Measurements from ENCODE around the gene SPATA21.
"Not testable (repeated sequence)": the region's sequence is repeated elsewhere in the genome, so short reads cannot be mapped to it uniquely, and the experiment has no call there.

Gene SPATA21

GRCh38 chr1:16385659-16386453 is 51.4 kb downstream of the SPATA21 start:
- DNase-seq = no peak

- DNase-seq = no peak
Measured at GRCh38 chr1:16383888-16384287, 53.3 kb downstream of the SPATA21 start.

DNA sequence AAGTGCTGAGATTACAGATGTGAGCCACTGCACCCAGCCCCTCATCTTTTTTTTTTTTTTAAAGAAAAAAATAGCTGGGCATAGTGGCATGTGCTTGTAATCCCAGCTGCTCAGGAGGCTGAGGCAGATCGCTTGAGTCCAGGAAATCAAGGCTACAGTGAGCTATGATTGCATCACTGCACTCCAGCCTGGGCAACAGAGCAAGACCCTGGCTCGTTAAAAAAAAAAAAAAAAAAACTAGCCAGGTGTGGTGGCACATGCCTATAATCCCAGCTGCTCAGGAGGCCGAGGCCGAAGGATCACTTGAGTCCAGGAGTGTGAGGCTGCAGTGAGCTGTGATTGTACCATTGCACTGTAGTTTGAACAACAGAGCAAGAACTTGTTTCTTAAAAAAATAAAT is 56.4 kb downstream of the SPATA21 start:
- no peak for DNase-seq

DNA sequence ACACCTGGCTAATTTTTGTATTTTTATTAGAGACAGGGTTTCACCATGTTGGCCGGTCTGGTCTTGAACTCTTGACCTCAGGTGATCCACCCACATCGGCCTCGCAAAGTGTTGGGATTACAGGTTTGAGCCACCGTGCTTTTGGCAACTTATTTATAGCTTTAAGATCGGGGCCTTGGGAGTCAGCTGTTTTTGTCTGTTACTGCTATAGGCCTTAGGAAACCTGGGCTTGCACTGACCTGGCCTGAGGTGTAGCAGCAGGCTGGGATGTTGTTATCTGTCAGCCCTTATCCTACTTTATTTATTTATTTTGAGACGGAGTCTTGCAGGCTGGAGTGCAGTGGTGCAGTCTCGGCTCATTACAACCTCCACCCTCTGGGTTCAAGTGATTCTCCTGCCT is 58.8 kb downstream of the SPATA21 start:
- DNase-seq = no peak

- no peak for DNase-seq
Measured at GRCh38 chr1:16376971-16377370, 60.3 kb downstream of the SPATA21 start.

DNA sequence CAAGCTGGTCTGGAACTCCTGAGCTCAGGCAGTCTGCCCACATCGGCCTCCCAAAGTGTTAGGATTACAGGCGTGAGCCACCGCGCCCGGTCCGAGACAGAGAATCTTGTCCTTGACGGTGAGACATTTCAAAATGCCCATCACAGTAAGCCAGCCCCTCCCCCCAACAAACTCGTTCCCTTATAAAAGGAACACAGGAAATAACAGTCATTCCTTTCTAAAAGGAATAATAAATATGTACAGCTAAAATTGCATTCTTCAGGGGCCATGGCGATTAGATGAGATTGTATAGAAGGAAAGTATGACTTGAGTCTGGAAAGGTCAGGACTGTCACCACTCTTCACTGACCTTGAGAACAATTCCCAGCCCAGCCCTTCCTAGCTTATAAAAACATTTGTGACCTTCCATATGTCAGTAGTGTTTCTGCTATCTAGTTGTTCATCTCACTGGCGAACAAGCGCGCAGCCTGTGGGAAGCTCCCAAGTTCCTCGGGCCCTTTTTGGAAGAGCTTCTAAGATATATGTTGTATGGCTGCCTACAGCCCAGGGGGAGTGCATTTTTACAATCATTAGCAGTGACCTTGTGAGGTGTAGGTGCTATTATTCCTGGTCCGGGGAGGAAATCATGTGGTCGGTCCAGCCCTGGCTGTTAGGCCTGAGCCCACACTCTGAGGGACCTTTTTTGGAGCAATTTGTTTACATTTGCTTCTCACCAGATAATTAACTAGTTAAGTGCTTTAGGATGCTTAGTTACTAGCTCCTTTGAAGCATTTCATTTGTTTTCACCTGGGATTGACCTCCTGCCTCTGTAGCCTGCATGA is 61.5 kb downstream of the SPATA21 start:
- DNase-seq = no peak

DNA sequence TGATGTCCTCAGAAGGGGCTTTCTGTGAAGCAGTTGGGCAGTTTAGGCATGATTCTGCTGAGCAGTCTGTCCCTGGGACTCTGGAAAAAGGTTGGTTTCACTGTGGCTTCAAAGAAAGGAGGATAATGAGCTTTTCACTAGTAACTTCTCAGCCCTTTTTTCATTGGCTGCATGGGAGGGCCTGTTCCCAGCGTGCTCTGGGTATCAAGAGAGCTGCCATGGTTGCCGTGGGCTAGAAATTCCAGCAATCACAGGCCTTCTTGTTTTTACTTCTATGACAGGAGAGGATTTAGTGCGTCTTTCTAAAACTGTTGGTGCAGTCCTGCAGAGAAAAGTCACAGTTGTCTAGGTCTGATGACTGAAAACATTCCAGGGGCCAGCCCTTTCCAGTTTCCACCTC is 63.0 kb downstream of the SPATA21 start:
- DNase-seq = peak in 8 of 56 donors; percentile 4 to 49 (median 19)

DNA sequence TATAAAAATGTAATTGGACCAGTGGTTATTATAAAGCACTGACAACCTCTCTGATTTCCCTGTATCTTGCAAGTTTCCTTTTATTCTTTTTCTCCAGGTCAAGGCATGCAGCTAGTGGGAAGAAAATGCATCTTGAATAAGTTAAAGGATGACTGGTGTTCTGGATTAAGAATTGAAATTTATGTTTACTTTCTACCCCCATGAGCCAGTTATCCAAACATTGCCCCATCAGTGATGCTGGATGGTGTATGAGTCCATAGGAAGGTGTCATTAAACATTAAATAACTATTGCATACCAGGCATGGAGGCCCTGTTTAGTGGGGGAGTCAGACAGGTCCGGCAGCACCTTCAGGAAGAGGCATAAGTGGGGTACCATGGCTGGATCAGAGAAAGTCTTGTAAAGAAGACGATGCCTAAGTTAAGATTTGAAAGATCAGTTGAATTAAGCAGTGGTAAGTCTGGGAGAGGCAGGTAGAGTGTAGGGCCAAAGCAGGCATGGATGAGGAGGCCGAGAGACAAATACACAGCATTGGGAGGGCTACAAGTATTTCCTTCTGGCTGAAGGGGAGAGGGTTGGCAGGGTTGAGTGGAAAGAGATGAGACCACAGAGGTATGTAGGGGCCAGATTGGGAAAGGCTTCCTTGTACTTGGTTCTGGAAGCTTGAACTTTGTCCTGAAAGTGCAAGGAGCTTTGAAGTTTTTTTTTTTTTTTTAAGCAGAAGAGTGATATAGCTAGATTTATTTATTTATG is 64.5 kb downstream of the SPATA21 start:
- no peak for DNase-seq

DNA sequence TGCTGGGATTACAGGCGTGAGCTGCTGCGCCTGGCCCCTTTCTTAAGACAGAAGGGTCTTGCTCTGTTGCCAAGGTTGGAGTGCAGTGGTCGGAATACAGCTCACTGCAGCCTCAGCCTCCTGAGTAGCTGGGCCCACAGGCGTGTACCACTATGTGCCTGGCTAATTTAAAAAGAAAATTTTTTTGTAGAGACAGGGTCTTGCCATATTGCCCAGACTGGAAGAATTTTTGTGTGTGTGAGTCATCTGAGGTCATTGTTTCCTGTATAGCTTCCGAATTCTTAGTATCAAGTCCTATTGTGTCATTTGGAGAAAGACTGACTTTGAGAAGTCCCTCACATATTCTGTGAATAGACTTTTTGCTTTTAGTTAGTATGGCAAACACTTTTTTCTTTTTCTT is 65.5 kb downstream of the SPATA21 start:
- DNase-seq = no peak

GRCh38 chr1:16369821-16370220 is 67.4 kb downstream of the SPATA21 start:
- no peak for DNase-seq

GRCh38 chr1:16367968-16368890 is 69.0 kb downstream of the SPATA21 start:
- DNase-seq = no peak

GRCh38 chr1:16367258-16367967 is 69.8 kb downstream of the SPATA21 start:
- peak in 49 of 56 donors; percentile 47 to 97 (median 89) for DNase-seq

DNA sequence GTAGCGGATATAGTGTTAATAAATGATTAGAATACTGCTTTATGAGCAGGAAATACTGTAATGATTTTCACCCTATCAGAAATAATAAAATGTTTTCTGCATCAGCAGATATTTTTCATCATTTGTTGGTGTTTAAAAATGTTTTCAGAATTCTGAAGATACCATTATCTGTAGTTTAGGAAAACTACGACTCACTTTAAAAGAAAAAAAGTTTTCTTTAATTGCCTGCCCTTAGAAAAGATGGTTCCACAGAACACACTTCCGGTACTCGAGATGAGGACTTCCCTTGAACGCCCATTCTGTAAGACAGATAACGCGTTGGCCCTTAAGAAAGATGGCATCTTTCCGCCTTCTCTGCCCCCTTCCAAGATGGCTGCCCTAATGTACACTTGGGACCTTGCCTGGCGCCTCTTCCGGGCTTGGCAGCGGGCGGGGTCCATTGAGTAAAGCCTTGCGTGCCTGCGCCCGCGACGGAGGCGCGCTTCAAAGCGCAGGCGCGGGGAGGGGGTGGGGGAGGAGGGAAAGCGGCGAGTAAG is 70.4 kb downstream of the SPATA21 start, which contains the start of gene SZRD1:
Gene SZRD1 (plus strand): TSS at position 521 of the 536 bp plus-strand sequence. CDS start 16 bp downstream, outside the sequence.
- peak in 51 of 56 donors; percentile 89 to 99 (median 96) for DNase-seq

GRCh38 chr1:16365146-16365498 is 72.1 kb downstream of the SPATA21 start:
- DNase-seq = not testable (repeated sequence)

DNA sequence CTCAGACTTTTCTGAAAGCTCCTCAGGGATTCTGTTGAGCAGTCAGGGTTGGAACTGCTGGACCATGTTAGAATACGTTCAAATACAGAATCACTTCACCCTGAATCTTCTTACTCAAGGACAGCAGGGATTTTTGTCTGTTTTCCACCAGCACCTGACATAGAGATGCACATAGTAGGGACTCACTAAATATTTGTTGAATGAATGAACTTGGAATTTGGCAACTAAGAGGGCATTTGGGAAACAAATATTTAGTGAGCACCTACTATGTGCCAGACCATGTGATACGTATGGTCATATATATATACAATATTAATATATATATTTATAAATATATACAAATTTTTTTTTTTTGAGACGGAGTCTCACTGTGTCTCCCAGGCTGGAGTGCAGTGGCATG is 80.4 kb downstream of the SPATA21 start:
- no peak for DNase-seq

DNA sequence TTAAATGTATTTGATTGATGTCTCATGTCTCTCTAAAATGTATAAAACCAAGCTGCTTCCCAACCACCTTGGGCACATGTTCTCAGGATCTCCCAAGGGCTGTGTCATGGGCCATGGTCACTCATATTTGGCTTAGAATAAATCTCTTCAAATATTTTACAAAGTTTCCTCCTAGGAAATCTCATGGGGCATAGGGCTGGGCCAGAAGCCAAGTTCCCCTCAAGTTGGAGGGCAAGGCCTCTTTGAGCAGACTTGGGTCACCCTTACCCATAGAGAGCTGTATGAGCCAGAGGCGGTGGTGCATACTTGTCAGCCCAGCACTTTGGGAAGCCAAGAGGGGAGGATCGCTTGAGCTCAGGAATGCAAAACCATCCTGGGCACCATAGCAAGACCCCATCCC is 82.6 kb downstream of the SPATA21 start:
- DNase-seq = no peak

GRCh38 chr1:16352842-16353535 is 84.2 kb downstream of the SPATA21 start:
- no peak for DNase-seq

GRCh38 chr1:16351994-16352841 is 85.0 kb downstream of the SPATA21 start, which contains the start of gene FBXO42:
Gene FBXO42 (minus strand): TSS chr1:16352480. CDS start chr1:16315418, 37,062 bp downstream.
- peak; percentile 19 to 94 (median 81) for DNase-seq
